Liver (tissue), 9 donors: ENCODE results near the gene LPAR3. TPM values are rescaled to one million over a fixed set of nuclear protein-coding genes. Genes with fewer than 3 reads are reported as not detected.

Experiments used
- DNase-seq: peaks from one replicate; pipeline ENCODE4 v3.0.0-alpha.2; 2017; ENCODE audit warnings: low spot score
- H3K27ac ChIP-seq, 2 donors: one replicate each; pipeline ENCODE4 v1.7.0; 2013; ENCODE audit warnings: inconsistent platforms in 2 of 2, low read length in 2 of 2, control low read depth in 1 of 2, low read depth in 1 of 2, mild to moderate bottlenecking in 1 of 2
- H3K27me3 ChIP-seq, 4 donors: one replicate each; pipeline versions ENCODE4 v1.6.1 to v1.7.0; 2013; ENCODE audit warnings: low read length in 3 of 4, inconsistent platforms in 1 of 4, mild to moderate bottlenecking in 1 of 4, moderate library complexity in 1 of 4; ENCODE audit not compliant: control insufficient read depth in 4 of 4, insufficient read depth in 4 of 4
- H3K36me3 ChIP-seq, 4 donors: one replicate each; pipeline versions ENCODE4 v1.6.1 to v1.7.0; 2013; ENCODE audit warnings: low read length in 3 of 4, mild to moderate bottlenecking in 3 of 4, low read depth in 1 of 4, moderate library complexity in 1 of 4; ENCODE audit not compliant: control insufficient read depth in 4 of 4, insufficient read depth in 3 of 4
- H3K4me1 ChIP-seq, 4 donors: one replicate each; pipeline versions ENCODE4 v1.6.1 to v1.7.0; 2013; ENCODE audit warnings: low read length in 3 of 4, mild to moderate bottlenecking in 3 of 4, moderate library complexity in 1 of 4; ENCODE audit not compliant: control insufficient read depth in 4 of 4, insufficient read depth in 4 of 4
- H3K4me3 ChIP-seq, 3 donors: one replicate each; pipeline versions ENCODE4 v1.6.1 to v1.7.0; 2013; ENCODE audit warnings: low read length in 3 of 3, control low read depth in 1 of 3, low read depth in 1 of 3, mild to moderate bottlenecking in 1 of 3
- H3K9ac ChIP-seq, 2 donors: one replicate each; pipeline ENCODE4 v1.7.0; 2013; ENCODE audit warnings: low read length in 2 of 2, mild to moderate bottlenecking in 2 of 2, moderate library complexity in 2 of 2, control low read depth in 1 of 2, low read depth in 1 of 2
- H3K9me3 ChIP-seq, 4 donors: one replicate each; pipeline versions ENCODE4 v1.6.1 to v1.7.0; 2013; ENCODE audit warnings: low read length in 3 of 4; ENCODE audit not compliant: control insufficient read depth in 4 of 4
- ATF3 ChIP-seq: IDR thresholded peaks from 2 replicates; pipeline ENCODE4 v1.6.1; 2016; ENCODE audit warnings: antibody characterized with exemption
- CTCF ChIP-seq: fragments of 150-350 bp; IDR thresholded peaks from 2 replicates; pipeline ENCODE4 v1.5.1; 2017; ENCODE audit warnings: improper control_type of control experiment, low read depth, low read length; ENCODE audit not compliant: missing input control
- EGR1 ChIP-seq, 2 donors: IDR thresholded peaks; 2 replicates each; pipeline ENCODE4 v1.6.1; 2016 to 2018; ENCODE audit warnings: antibody characterized with exemption in 2 of 2, low read depth in 2 of 2
- FOXA1 ChIP-seq: IDR thresholded peaks from 2 replicates; pipeline ENCODE4 v1.6.1; 2016; ENCODE audit warnings: antibody characterized with exemption
- FOXA2 ChIP-seq: IDR thresholded peaks from 2 replicates; pipeline ENCODE4 v1.6.1; 2016; ENCODE audit warnings: antibody characterized with exemption
- GABPA ChIP-seq, 2 donors: IDR thresholded peaks in 1 of 2; conservative IDR thresholded peaks in 1 of 2; 2 replicates each; pipeline ENCODE4 v1.6.1; 2016; ENCODE audit warnings: antibody characterized with exemption in 2 of 2, mild to moderate bottlenecking in 1 of 2, moderate library complexity in 1 of 2
- HNF4A ChIP-seq, 2 donors: conservative IDR thresholded peaks; 2 replicates each; pipeline ENCODE4 v1.6.1; 2016; ENCODE audit warnings: antibody characterized with exemption in 2 of 2, mild to moderate bottlenecking in 2 of 2
- HNF4G ChIP-seq: IDR thresholded peaks from 2 replicates; pipeline ENCODE4 v1.6.1; 2016; ENCODE audit warnings: antibody characterized with exemption
- JUND ChIP-seq, 2 donors: IDR thresholded peaks; 2 replicates each; pipeline ENCODE4 v1.6.1; 2016; ENCODE audit warnings: antibody characterized with exemption in 2 of 2
- MAX ChIP-seq: IDR thresholded peaks from 2 replicates; pipeline ENCODE4 v1.6.1; 2016; ENCODE audit warnings: antibody characterized with exemption
- NR2F2 ChIP-seq: IDR thresholded peaks from 2 replicates; pipeline ENCODE4 v1.6.1; 2016; ENCODE audit warnings: antibody characterized with exemption
- RAD21 ChIP-seq, 2 donors: IDR thresholded peaks; 2 replicates each; pipeline ENCODE4 v1.6.1; 2016; ENCODE audit warnings: antibody characterized with exemption in 2 of 2, mild to moderate bottlenecking in 2 of 2
- REST ChIP-seq: IDR thresholded peaks from 2 replicates; pipeline ENCODE4 v1.6.1; 2016; ENCODE audit warnings: antibody characterized with exemption, mild to moderate bottlenecking
- RXRA ChIP-seq, 2 donors: IDR thresholded peaks; 2 replicates each; pipeline ENCODE4 v1.6.1; 2017 to 2018; ENCODE audit warnings: antibody characterized with exemption in 2 of 2, mild to moderate bottlenecking in 1 of 2
- SP1 ChIP-seq: IDR thresholded peaks from 2 replicates; pipeline ENCODE4 v1.6.1; 2018; ENCODE audit warnings: antibody characterized with exemption, mild to moderate bottlenecking
- TAF1 ChIP-seq: conservative IDR thresholded peaks from 2 replicates; pipeline ENCODE4 v1.6.1; 2016; ENCODE audit warnings: antibody characterized with exemption, mild to moderate bottlenecking
- YY1 ChIP-seq: IDR thresholded peaks from 2 replicates; pipeline ENCODE4 v1.6.1; 2016; ENCODE audit warnings: antibody characterized with exemption, mild to moderate bottlenecking
- ZBTB33 ChIP-seq: IDR thresholded peaks from 2 replicates; pipeline ENCODE4 v1.6.1; 2016; ENCODE audit warnings: antibody characterized with exemption
- WGBS: extraction: QIAGEN DNeasy Blood & Tissue Kit; methylation state at CpG from one replicate; pipeline ENCODE4 v1.1.7; 2013; 5-methylcytosine and 5-hydroxymethylcytosine counted together
- polyA plus RNA-seq, 2 donors: library from polyadenylated mRNA; stranded (reverse) in 1 of 2; unstranded in 1 of 2; fragments of 200-250 nt in 1 of 2; fragments of >200 nt in 1 of 2; fragmentation: Nextera tagmentation in 1 of 2; extraction: Ambion mirVana in 1 of 2; gene quantifications; one replicate each; pipeline versions ENCODE4 v1.2.1 to v1.2.3, GENCODE V29; 2013 to 2015
- total RNA-seq, 2 donors: library from RNA; depleted of rRNA; stranded (reverse); fragments of >200 nt; gene quantifications; one replicate each; pipeline ENCODE4 v1.2.3, GENCODE V29; 2014
- donor health status: healthy.
- donor health status: healthy.
- donor health status: healthy.
- donor health status: healthy.
- donor health status: healthy.

The LPAR3 gene
- total and polyA plus RNA-seq, 4 donors: 0.56 TPM; not detected in 3

- Histone ChIP-seq H3K9me3 (no peaks in the 10 kb centered on the region), H3K36me3 (no peaks in the 10 kb centered on the region), H3K4me3 (no peak overlapping the region), H3K27me3 (no peaks in the 10 kb centered on the region), H3K27ac (no peak overlapping the region), H3K4me1 (no peaks in the 10 kb centered on the region), H3K9ac (no peak overlapping the region)
- no peak for DNase-seq
- no peak for TF ChIP-seq YY1
- no peak for TF ChIP-seq SP1
- no peak for TF ChIP-seq RXRA (IDR thresholded peaks at IDR 0.05)
- no peak for TF ChIP-seq JUND (IDR thresholded peaks at IDR 0.05)
- no peak for TF ChIP-seq HNF4A (conservative IDR thresholded peaks at IDR 0.05)
- no peak for TF ChIP-seq RAD21 (IDR thresholded peaks at IDR 0.05)
- no peak for TF ChIP-seq MAX
- no peak for TF ChIP-seq ZBTB33
- TF ChIP-seq EGR1 (IDR thresholded peaks at IDR 0.05; ENCODE audit: low read depth in 2 of 2): no peak
- no peak for TF ChIP-seq GABPA (IDR thresholded peaks at IDR 0.05 in 1 of 2, conservative IDR thresholded peaks at IDR 0.05 in 1 of 2)
- TF ChIP-seq FOXA2: no peak
- TF ChIP-seq FOXA1: no peak
- TF ChIP-seq ATF3: no peak
- 64% methylated on average over 2 of the region's 2 CpGs for WGBS
Measured at GRCh38 chr1:84870591-84870990, 22.4 kb downstream of the LPAR3 start.

- no peak for TF ChIP-seq REST
- TF ChIP-seq FOXA1: no peak
- TF ChIP-seq CTCF: no peak
- no peak for TF ChIP-seq FOXA2
- TF ChIP-seq MAX: no peak
- TF ChIP-seq EGR1 (IDR thresholded peaks at IDR 0.05; ENCODE audit: low read depth in 2 of 2): no peak
- TF ChIP-seq JUND (IDR thresholded peaks at IDR 0.05): no peak
- TF ChIP-seq ZBTB33: no peak
- no peak for TF ChIP-seq HNF4A (conservative IDR thresholded peaks at IDR 0.05)
- TF ChIP-seq NR2F2: no peak
- TF ChIP-seq HNF4G: no peak
- no peak for TF ChIP-seq SP1
- TF ChIP-seq YY1: no peak
- no peak for TF ChIP-seq ATF3
- no peak for TF ChIP-seq RXRA (IDR thresholded peaks at IDR 0.05)
- TF ChIP-seq TAF1: no peak
- TF ChIP-seq RAD21 (IDR thresholded peaks at IDR 0.05): no peak
- no peak overlapping the region for H3K4me3 ChIP-seq
- no peaks in the 10 kb centered on the region for H3K4me1 ChIP-seq
- H3K27ac ChIP-seq: no peak overlapping the region
- no peaks in the 10 kb centered on the region for H3K9me3 ChIP-seq
- H3K27me3 ChIP-seq: no peaks in the 10 kb centered on the region
- 94% methylated on average over 1 of the region's 1 CpG for whole genome bisulfite sequencing
- H3K36me3 ChIP-seq: no peaks in the 10 kb centered on the region
- no peak for DNase-seq
- no peak overlapping the region for H3K9ac ChIP-seq
Measured at GRCh38 chr1:84869720-84870119, 23.3 kb downstream of the LPAR3 start.
